Activated T-helper 1 cell treated with anti-CD3 and anti-CD28 coated beads, Interleukin-12 subunit alpha, Interleukin-12 subunit beta, Interleukin-2, Interleukin-4 antibody, amounts not matched to agents 30 ng/mL and 10 ng/mL and 1 ng/mL, durations not matched to agents 14 hours and 24 hours and 36 hours (primary cell): ENCODE measurements around the gene RPL37. TPM values are rescaled to one million over a fixed set of nuclear protein-coding genes. Genes with fewer than 3 reads are reported as not detected.

Experiments
- DNase-seq: peaks from one replicate; pipeline ENCODE4 v3.0.0; 2021; ENCODE audit warnings: low spot score
- H3K27ac Mint-ChIP-seq: one replicate; pipeline ENCODE4 v1.8.0; 2021; ENCODE audit warnings: mild to moderate bottlenecking, mixed read lengths
- H3K27me3 Mint-ChIP-seq: one replicate; pipeline ENCODE4 v1.8.0; 2022; ENCODE audit warnings: mild to moderate bottlenecking, moderate library complexity, mixed read lengths; ENCODE audit not compliant: insufficient read depth
- H3K36me3 Mint-ChIP-seq: one replicate; pipeline ENCODE4 v1.8.0; 2021; ENCODE audit warnings: low read depth, mixed read lengths
- H3K4me1 Mint-ChIP-seq: one replicate; pipeline ENCODE4 v1.8.0; 2021; ENCODE audit warnings: low read depth, mixed read lengths
- H3K4me3 Mint-ChIP-seq: one replicate; pipeline ENCODE4 v1.8.0; 2021; ENCODE audit warnings: mild to moderate bottlenecking, moderate library complexity, mixed read lengths
- H3K9me3 Mint-ChIP-seq: one replicate; pipeline ENCODE4 v1.8.0; 2021; ENCODE audit warnings: mixed read lengths
- intact Hi-C: fragments of 100-400 bp; cut with micrococcal nuclease; formaldehyde crosslinking; loops from one replicate; pipeline ENCODE4 v1.15.1; 2024
- total RNA-seq: library from RNA; stranded (reverse); gene quantifications from 2 replicates; pipeline ENCODE4 v1.2.3, GENCODE V29; 2022

Gene RPL37
- total RNA-seq, 1 donor from 2014 or later: 1,473 TPM

DNA sequence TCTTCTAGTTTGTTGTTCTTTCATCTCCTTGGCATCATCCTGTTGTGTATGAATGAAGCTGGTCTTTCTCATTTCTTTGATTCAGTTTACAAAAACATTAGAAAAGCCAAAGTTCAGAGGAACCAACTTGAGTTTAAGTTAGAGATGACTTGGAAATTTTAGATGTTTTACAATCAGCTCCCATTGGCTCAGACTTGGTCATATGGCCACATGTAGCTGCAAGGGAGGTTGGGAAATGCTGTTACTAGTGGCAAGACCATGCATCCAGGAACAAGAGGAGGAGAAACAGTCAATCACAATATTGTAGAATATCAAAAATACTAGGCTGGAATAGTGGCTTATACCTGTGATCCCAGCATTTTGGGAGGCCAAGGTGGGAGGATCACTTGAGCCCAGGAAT is 25.7 kb upstream of the RPL37 start:
- intact Hi-C loops: no loop called here
- Mint-ChIP-seq H3K27me3 (no peaks in the 10 kb centered on the region), H3K9me3 (peaks cover 14% of the 10 kb centered on the region), H3K27ac (no peak overlapping the region), H3K4me1 (no peaks in the 10 kb centered on the region), H3K36me3 (peaks cover 1% of the 10 kb centered on the region), H3K4me3 (no peak overlapping the region)
- no peak for DNase-seq

DNA sequence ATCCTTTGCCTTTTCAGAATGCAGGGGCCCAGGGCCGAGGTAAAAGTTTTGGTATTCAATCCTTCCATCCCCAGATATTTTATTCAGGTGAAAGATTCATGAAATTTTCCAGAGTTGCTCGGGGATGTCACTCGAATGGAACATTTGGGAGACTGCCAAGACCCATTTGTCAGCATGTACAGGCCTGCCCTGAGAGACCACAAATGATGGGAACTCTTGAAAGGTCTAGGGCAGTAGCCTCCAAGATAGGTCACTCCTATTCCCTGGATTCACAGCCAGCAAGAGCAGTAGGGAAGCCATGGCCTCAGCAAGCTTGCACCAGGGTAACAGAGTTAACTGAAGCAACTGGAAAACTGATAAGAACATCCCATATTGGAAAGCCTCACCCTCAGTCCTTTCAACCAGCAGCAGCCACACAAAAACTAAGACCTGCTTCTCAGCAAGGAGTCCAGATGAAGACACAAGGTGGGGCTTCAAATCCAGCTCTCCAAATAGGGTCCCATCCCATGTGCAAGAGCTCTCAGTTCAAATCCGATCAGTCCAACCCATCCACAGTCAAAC is 18.7 kb upstream of the RPL37 start:
- DNase-seq: no peak
- H3K4me1 Mint-ChIP-seq: no peaks in the 10 kb centered on the region
- intact Hi-C loops: no loop called here
- H3K27me3 Mint-ChIP-seq: no peaks in the 10 kb centered on the region
- H3K27ac Mint-ChIP-seq: no peak overlapping the region
- H3K36me3 Mint-ChIP-seq: peaks cover 11% of the 10 kb centered on the region
- H3K4me3 Mint-ChIP-seq: no peak overlapping the region
- peaks cover 7% of the 10 kb centered on the region for H3K9me3 Mint-ChIP-seq

DNA sequence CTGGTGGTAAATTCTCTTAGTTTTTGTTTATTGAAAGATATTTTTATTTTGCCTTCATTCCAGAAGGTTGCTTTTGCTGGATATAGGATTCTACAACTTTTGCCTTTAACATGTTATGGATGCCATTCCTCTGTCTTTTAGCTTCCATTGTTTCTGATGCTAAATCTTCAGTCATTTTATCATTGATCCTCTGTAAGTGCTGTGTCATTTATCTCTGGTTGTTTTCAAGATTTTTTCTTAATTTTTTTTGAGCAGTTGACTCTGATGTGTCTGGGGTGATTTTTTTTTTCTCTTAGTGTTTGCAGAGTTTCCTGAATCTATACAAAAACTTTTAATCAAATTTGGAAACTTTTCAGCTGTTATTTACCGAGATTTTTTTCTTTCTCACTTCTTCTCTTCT is 12.5 kb upstream of the RPL37 start:
- Mint-ChIP-seq H3K27ac (no peak overlapping the region), H3K36me3 (peaks cover 5% of the 10 kb centered on the region), H3K27me3 (peaks cover 6% of the 10 kb centered on the region), H3K4me3 (no peak overlapping the region), H3K4me1 (no peaks in the 10 kb centered on the region), H3K9me3 (no peaks in the 10 kb centered on the region)
- DNase-seq: no peak
- intact Hi-C loops: no loop called here

DNA sequence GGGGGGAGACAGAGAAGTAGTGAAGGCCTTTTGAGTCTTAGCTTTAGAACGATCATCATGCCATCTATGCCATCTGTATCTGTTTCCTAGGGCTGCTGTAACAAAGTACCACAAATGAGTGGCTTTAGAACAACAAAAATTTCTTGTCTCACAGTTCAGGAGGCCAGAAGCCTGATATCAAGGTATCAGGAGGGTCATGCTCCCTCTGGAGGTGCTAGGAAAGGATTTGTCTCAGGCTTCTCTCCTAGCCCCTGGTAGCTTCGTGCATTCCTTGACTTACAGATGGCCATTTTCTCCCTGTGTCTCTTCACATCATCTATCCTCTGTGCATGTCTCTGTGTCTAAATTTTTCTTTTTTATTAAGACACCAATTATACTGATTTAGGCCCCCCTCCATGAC is 11.3 kb upstream of the RPL37 start:
- H3K27me3 Mint-ChIP-seq: peaks cover 6% of the 10 kb centered on the region
- no peak overlapping the region for H3K27ac Mint-ChIP-seq
- H3K9me3 Mint-ChIP-seq: no peaks in the 10 kb centered on the region
- no peak overlapping the region for H3K4me3 Mint-ChIP-seq
- intact Hi-C loops: no loop called here
- DNase-seq: no peak
- peaks cover 7% of the 10 kb centered on the region for H3K36me3 Mint-ChIP-seq
- H3K4me1 Mint-ChIP-seq: peaks cover 4% of the 10 kb centered on the region

DNA sequence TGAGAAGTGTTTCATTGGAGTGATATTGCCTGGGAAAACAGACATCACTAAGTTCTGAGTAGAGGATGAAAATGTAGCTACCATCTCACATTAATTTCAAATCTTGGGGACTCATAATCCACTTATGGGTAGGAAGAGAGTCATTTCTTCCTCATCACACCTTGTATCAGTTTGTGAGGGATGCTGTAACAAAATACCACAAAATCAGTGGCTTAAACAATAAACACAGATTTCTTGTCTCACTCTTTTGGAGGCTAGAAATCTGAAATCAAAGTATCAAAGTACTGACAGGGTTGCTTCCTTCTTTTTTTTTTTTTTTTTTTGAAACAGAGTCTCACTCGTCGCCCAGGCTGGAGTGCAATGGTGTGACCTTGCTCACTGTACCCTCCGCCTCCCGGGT is 9.5 kb upstream of the RPL37 start:
- H3K36me3 Mint-ChIP-seq: peaks cover 6% of the 10 kb centered on the region
- H3K4me3 Mint-ChIP-seq: no peak overlapping the region
- H3K4me1 Mint-ChIP-seq: peaks cover 12% of the 10 kb centered on the region
- no peak for DNase-seq
- no peak overlapping the region for H3K27ac Mint-ChIP-seq
- intact Hi-C loops: no loop called here
- no peaks in the 10 kb centered on the region for H3K9me3 Mint-ChIP-seq
- H3K27me3 Mint-ChIP-seq: peaks cover 6% of the 10 kb centered on the region

DNA sequence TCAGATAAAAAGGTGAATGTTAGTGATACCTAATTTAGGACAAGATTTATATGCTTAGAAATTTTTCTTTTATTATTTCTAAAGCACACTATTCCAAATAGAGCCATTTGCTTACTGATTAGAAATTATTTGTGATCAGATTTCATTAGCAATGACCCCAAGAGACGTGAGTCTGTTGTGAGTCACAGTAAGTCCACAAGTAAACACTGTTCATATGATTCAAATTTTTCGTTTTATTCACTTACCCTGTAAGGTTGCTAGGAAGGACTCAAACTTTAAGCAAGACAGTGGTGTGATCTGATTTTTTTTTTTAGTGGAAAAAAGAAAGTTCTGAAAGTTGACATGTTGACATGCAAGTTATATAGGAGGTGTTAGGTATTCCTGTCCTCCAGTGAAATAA is 7.3 kb upstream of the RPL37 start:
- Mint-ChIP-seq H3K36me3 (peaks cover 6% of the 10 kb centered on the region), H3K9me3 (no peaks in the 10 kb centered on the region), H3K4me3 (no peak overlapping the region), H3K27ac (no peak overlapping the region), H3K4me1 (peaks cover 12% of the 10 kb centered on the region), H3K27me3 (peaks cover 3% of the 10 kb centered on the region)
- no peak for DNase-seq
- intact Hi-C loops: no loop called here

DNA sequence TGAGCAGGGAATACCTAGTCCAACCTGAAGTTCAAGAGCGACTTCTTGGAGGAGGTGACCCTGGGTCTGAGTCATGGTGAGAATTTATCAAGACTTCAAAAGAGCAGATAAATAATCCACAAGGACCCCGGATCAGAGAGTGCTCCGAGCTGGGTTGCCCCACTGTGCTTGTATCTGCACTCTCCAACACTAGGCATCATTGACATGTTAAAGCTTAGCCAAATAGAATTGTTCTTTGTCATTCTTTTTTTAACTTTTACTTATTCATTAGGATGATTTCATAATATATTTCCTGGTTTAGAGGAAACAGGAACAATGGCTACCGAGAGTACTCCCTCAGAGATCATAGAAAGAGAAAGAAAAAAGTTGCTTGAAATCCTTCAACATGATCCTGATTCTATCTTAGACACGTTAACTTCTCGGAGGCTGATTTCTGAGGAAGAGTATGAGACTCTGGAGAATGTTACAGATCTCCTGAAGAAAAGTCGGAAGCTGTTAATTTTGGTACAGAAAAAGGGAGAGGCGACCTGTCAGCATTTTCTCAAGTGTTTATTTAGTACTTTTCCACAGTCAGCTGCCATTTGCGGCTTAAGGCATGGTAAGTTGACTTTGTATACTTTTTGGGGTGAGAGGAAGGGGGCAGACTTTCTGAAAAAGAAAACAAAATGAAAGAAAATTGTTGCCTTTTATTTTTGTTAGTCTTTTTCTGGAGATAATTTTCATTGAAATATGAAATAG is 6.2 kb upstream of the RPL37 start, which contains the start of gene CARD6:
Gene CARD6 (plus strand): TSS at position 300 of the 738 bp plus-strand sequence. CDS start 16 bp downstream, at position 316.
- no peaks in the 10 kb centered on the region for H3K9me3 Mint-ChIP-seq
- peak within 1 kb of the TSS; percentile 84 for H3K4me3 Mint-ChIP-seq
- H3K36me3 Mint-ChIP-seq: peaks cover 8% of the 10 kb centered on the region
- intact Hi-C loops: no loop called here
- peak within 1 kb of the TSS; percentile 88 for H3K27ac Mint-ChIP-seq
- peaks cover 3% of the 10 kb centered on the region for H3K27me3 Mint-ChIP-seq
- no peak for DNase-seq
- H3K4me1 Mint-ChIP-seq: peaks cover 14% of the 10 kb centered on the region

DNA sequence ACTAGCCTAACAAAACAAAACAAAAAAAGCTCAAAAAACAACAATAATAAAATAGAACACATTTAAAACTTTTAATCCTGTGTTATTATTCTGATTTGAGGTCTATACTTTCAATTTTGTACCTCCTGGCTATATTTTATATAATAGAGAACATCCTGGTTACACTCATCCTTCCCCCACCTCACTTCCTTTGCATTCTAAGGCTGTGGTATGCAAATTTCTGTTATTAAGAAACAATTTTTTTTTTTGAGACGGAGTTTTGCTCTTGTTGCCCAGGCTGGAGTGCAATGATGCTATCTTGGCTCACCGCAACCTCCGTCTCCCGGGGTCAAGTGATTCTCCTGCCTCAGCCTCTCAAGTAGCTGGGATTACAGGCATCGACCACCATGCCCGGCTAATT is 3.1 kb upstream of the RPL37 start:
- Mint-ChIP-seq H3K9me3 (no peaks in the 10 kb centered on the region), H3K4me3 (no peak overlapping the region), H3K4me1 (peaks cover 37% of the 10 kb centered on the region), H3K36me3 (peaks cover 21% of the 10 kb centered on the region), H3K27ac (no peak overlapping the region), H3K27me3 (no peaks in the 10 kb centered on the region)
- no peak for DNase-seq
- intact Hi-C loops: loop anchor here (5.0 to 10.0 kb wide), 6 partner anchors 616 to 1763 kb away; partner anchors contain the start of genes OXCT1, RICTOR and RIMOC1

DNA sequence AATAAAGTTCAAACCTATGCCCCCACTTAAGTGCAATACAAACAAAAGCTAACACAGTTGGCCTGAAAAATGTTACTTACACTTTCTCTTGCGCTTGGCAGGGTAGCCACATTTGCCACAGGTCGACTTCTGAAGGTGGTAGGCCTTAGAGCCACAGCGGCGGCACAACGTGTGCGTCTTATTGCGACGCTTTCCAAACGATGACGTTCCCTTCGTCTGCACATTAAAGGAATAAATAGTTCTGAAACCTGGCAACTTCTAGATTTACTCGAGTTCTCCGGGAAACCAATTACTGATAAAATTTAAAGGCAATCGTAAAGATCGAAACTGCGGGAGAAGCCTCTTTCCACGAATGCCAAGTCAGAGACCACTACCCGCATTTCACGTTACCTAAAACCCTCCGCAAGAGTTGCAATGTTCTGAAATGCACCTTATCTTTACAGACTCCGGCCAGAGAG is 602 bp downstream of the RPL37 start:
- H3K36me3 Mint-ChIP-seq: peaks cover 51% of the 10 kb centered on the region
- intact Hi-C loops: loop anchor here (2.0 to 10.0 kb wide), 8 partner anchors 44 to 1760 kb away; partner anchors contain the start of genes OXCT1, PTGER4, RICTOR and RIMOC1
- H3K4me1 Mint-ChIP-seq: peaks cover 51% of the 10 kb centered on the region
- peak overlapping the region; percentile 90 for H3K27ac Mint-ChIP-seq
- H3K9me3 Mint-ChIP-seq: no peaks in the 10 kb centered on the region
- H3K4me3 Mint-ChIP-seq: peak overlapping the region; percentile 95
- peak; percentile 36 for DNase-seq
- H3K27me3 Mint-ChIP-seq: no peaks in the 10 kb centered on the region

DNA sequence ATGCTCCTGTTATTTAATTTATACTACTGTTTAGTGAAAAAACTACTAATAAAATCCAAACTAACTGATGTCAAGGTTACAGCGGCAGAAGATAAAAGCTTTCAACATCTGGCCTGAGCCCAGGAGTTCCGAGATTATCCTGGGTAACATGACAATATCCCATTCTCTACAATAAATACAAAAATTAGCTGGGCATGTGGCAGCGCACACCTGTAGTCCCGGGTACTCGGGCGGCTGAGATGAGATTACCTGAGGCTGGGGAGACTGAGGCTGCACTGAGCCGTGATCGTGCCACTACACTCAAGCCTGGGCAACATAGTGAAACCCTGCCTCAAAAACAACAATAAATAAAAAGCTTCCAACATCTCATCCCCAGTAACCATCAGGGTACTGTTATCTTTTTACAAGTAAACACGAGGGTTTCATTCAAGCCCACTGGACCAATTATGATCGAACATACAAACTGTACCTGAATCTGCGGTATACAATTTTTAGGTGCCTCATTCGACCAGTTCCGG is 1.3 kb downstream of the RPL37 start:
- peaks cover 58% of the 10 kb centered on the region for H3K36me3 Mint-ChIP-seq
- DNase-seq: no peak
- H3K9me3 Mint-ChIP-seq: no peaks in the 10 kb centered on the region
- H3K4me3 Mint-ChIP-seq: peak overlapping the region; percentile 95
- H3K4me1 Mint-ChIP-seq: peaks cover 58% of the 10 kb centered on the region
- no peaks in the 10 kb centered on the region for H3K27me3 Mint-ChIP-seq
- intact Hi-C loops: loop anchor here (2.0 to 10.0 kb wide), 8 partner anchors 45 to 1759 kb away; partner anchors contain the start of genes OXCT1, PTGER4, RICTOR and RIMOC1
- H3K27ac Mint-ChIP-seq: peak overlapping the region; percentile 90

DNA sequence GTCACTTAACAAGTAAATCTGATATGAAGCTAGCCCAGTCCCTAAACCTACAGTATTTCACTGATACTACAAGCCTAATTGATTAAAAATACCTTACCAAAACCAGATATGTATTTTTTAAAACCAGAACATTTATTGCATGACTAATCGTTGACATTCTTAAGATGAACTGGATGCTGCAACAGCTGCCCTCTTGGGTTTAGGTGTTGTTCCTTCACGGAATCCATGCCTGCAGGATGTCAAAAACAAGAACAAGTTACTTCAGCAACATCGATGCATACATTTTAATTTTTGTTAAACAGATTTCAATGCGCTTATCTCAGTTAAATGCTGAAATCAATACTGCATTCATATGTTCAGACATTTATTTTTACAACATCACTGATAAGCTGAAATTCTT is 2.7 kb downstream of the RPL37 start:
- peaks cover 72% of the 10 kb centered on the region for H3K36me3 Mint-ChIP-seq
- peaks cover 72% of the 10 kb centered on the region for H3K4me1 Mint-ChIP-seq
- no peaks in the 10 kb centered on the region for H3K27me3 Mint-ChIP-seq
- no peaks in the 10 kb centered on the region for H3K9me3 Mint-ChIP-seq
- peak overlapping the region; percentile 95 for H3K4me3 Mint-ChIP-seq
- intact Hi-C loops: loop anchor here (1.0 to 10.0 kb wide), 7 partner anchors 34 to 1758 kb away; partner anchors contain the start of genes OXCT1, PRKAA1, RICTOR and RIMOC1
- no peak for DNase-seq
- peak overlapping the region; percentile 71 for H3K27ac Mint-ChIP-seq

DNA sequence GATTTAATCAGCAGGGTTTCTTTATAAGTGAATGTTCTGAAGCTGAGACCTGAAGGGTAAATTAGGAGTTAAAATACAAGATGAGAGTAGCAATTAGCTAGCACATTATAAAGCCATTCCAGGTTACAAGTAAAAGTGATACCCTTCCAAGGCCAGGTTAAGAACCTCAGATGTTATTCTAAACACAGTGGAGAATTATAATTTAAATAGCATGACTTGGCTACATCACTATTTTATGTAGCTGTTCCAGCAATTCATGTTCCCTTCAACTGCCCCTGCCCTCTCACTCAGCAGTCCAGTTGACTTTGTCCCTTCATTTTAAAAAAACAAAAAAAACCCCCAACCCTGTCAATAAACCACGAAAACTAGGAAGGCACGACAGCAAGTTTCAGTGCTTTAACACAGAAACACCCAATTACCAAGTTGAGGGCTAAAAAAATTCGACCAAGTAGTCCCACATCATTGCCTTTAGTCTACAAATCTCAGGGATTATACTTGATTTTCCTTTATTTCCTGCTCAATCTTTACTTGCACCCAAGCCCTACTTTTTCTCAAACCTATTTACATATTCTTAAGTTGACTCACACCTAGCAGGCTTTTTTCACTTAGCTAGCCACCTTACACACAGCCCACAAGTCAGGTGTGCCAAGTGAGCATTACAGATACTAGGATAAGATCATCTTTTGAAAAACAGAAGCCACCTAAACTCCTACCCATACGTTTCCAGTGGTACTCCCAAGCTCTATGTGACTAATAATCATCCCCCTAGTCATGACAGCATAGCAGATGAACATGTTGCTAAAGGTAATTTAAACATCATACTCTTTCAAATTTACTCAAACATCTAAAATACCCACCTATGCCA is 3.4 kb downstream of the RPL37 start:
- H3K4me1 Mint-ChIP-seq: peaks cover 78% of the 10 kb centered on the region

More for the DNA sequence above, 3.4 kb downstream of the RPL37 start:
- intact Hi-C loops: loop anchor here (1.0 to 10.0 kb wide), 7 partner anchors 33 to 1757 kb away; partner anchors contain the start of genes OXCT1, PRKAA1, RICTOR and RIMOC1
- Mint-ChIP-seq H3K27me3 (no peaks in the 10 kb centered on the region), H3K9me3 (no peaks in the 10 kb centered on the region), H3K4me3 (peak overlapping the region; percentile 95), H3K36me3 (peaks cover 74% of the 10 kb centered on the region), H3K27ac (peak overlapping the region; percentile 71)
- no peak for DNase-seq
